Thyroid gland (tissue), 4 donors: ENCODE data around the gene IGFBP5. TPM values are rescaled to one million over a fixed set of nuclear protein-coding genes. Genes with fewer than 3 reads are reported as not detected.

Source experiments
- DNase-seq, 2 donors: peaks; one replicate each; pipeline ENCODE4 v3.0.0-alpha.2; 2019
- H3K27ac ChIP-seq, 3 donors: fragments of 200-600 bp; sonication (generic); 1 replicate in 2 of 3; 2 replicates in 1 of 3; pipeline ENCODE4 v1.5.1; 2016 to 2019; ENCODE audit warnings: mild to moderate bottlenecking in 1 of 3, moderate library complexity in 1 of 3
- H3K27me3 ChIP-seq: fragments of 200-600 bp; sonication (generic); one replicate; pipeline ENCODE4 v1.5.1; 2019
- H3K36me3 ChIP-seq, 2 donors: fragments of 200-600 bp; sonication (generic); one replicate each; pipeline ENCODE4 v1.5.1; 2016 to 2019
- H3K4me1 ChIP-seq, 2 donors: fragments of 200-600 bp; sonication (generic); one replicate each; pipeline ENCODE4 v1.5.1; 2017 to 2019
- H3K4me3 ChIP-seq, 3 donors: fragments of 200-600 bp; sonication (generic); replicated peaks in 1 of 3; 1 replicate in 2 of 3; 2 replicates in 1 of 3; pipeline ENCODE4 v1.5.1; 2016; ENCODE audit warnings: mild to moderate bottlenecking in 1 of 3
- H3K9me3 ChIP-seq: fragments of 200-600 bp; sonication (generic); one replicate; pipeline ENCODE4 v1.5.1; 2017
- POLR2A ChIP-seq, 2 donors: fragments of 450-650 bp; IDR thresholded peaks; one replicate each; pipeline ENCODE4 v1.6.1; 2017; ENCODE audit warnings: antibody characterized with exemption in 2 of 2, mild to moderate bottlenecking in 2 of 2, moderate library complexity in 1 of 2
- WGBS, 2 donors: methylation state at CpG; one replicate each; pipeline ENCODE4 v1.1.5; 2017; 5-methylcytosine and 5-hydroxymethylcytosine counted together
- intact Hi-C: fragments of 100-400 bp; cut with DNase I; formaldehyde crosslinking; loops from one replicate; pipeline ENCODE4 v1.15.1; 2023
- total RNA-seq, 4 donors: library from RNA; depleted of rRNA; stranded (reverse); fragments of >200 nt; gene quantifications; one replicate each; pipeline ENCODE4 v1.2.3, GENCODE V29; 2016
- TF ChIP-seq, protein P1 (sequence below), 6 experiments: fragments of 200-600 bp in 3 of 6; fragments of 450-650 bp in 3 of 6; sonication (generic) in 3 of 6; IDR thresholded peaks; one replicate each; pipeline ENCODE4 v1.5.1; 2016 to 2019; ENCODE audit warnings: antibody characterized with exemption in 6 of 6, mild to moderate bottlenecking in 2 of 6, inconsistent platforms in 1 of 6, moderate library complexity in 1 of 6

The IGFBP5 gene
- total RNA-seq, 4 donors from 2014 or later, result 704 to 1,519 (median 952) TPM

GRCh38 chr2:216739035-216739434 lies 43.7 kb upstream of the IGFBP5 start:
- H3K27ac ChIP-seq, result no peak overlapping the region
- no peaks in the 10 kb centered on the region for H3K36me3 ChIP-seq
- WGBS, 2 donors, result 50 to 71% methylated on average over 3 of the region's 3 CpGs
- no peak overlapping the region for H3K4me3 ChIP-seq
- no peak for DNase-seq
- intact Hi-C loops, result no loop called here
- H3K9me3 ChIP-seq, result no peaks in the 10 kb centered on the region
- H3K27me3 ChIP-seq, result no peaks in the 10 kb centered on the region
- TF ChIP-seq, protein P1, sequence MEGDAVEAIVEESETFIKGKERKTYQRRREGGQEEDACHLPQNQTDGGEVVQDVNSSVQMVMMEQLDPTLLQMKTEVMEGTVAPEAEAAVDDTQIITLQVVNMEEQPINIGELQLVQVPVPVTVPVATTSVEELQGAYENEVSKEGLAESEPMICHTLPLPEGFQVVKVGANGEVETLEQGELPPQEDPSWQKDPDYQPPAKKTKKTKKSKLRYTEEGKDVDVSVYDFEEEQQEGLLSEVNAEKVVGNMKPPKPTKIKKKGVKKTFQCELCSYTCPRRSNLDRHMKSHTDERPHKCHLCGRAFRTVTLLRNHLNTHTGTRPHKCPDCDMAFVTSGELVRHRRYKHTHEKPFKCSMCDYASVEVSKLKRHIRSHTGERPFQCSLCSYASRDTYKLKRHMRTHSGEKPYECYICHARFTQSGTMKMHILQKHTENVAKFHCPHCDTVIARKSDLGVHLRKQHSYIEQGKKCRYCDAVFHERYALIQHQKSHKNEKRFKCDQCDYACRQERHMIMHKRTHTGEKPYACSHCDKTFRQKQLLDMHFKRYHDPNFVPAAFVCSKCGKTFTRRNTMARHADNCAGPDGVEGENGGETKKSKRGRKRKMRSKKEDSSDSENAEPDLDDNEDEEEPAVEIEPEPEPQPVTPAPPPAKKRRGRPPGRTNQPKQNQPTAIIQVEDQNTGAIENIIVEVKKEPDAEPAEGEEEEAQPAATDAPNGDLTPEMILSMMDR (IDR thresholded peaks at IDR 0.05), result no peak
- no peak for TF ChIP-seq POLR2A (IDR thresholded peaks at IDR 0.05)
- peaks cover 20 to 34% of the 10 kb centered on the region in 2 donors for H3K4me1 ChIP-seq

DNA sequence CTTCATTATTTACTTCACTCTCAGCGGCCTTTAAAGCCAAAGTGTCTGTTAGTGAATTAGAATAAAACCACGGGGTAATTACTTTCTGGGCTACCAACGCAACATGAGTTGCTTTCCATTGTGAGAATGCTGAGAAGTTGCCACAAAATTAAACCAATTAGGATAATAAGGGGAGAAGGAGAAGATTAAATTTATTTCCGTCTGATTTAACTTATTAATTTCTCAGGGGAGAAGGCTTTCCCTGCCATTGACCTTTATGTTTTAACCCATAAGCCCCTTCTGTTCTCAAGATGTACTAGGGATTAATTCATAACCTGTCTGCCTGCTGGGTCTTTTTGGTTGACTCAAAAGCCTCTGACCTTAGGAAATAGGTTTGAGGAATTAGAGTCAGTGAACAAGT lies 42.3 kb upstream of the IGFBP5 start:
- H3K9me3 ChIP-seq, result no peaks in the 10 kb centered on the region
- intact Hi-C loops, result no loop called here
- no peak overlapping the region for H3K4me3 ChIP-seq
- TF ChIP-seq, protein P1 (IDR thresholded peaks at IDR 0.05), result no peak
- no peak for TF ChIP-seq POLR2A (IDR thresholded peaks at IDR 0.05)
- no peak for DNase-seq
- H3K27ac ChIP-seq, result no peak overlapping the region
- H3K4me1 ChIP-seq, result peaks cover 20 to 34% of the 10 kb centered on the region in 2 donors
- WGBS, 2 donors, result 87 to 89% methylated on average over 4 of the region's 4 CpGs
- no peaks in the 10 kb centered on the region for H3K36me3 ChIP-seq
- H3K27me3 ChIP-seq, result no peaks in the 10 kb centered on the region

DNA sequence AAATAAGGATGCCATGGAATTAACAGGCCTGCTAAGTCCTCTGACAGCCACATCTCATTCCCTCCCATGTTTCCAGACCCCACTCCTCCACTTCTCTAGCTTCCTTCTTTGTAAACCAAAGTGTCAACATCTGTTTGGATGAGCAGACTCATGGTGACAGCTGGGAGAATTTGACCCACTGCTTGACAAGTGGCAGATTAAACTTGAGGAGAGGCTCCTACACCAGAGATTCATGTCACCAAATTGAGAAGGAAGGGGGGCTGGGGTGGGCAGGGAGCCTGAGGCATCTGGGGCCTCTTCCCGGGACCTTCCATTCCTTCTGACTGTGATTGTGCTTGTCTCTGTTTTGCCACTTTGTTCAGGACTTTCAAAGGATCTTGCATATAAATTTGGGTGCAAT lies 41.0 kb upstream of the IGFBP5 start:
- Histone ChIP-seq H3K9me3 (no peaks in the 10 kb centered on the region), H3K4me3 (no peak overlapping the region), H3K4me1 (peaks cover 18 to 26% of the 10 kb centered on the region in 2 donors), H3K36me3 (no peaks in the 10 kb centered on the region), H3K27ac (no peak overlapping the region), H3K27me3 (no peaks in the 10 kb centered on the region)
- intact Hi-C loops, result no loop called here
- DNase-seq, result no peak
- 0% methylated on average over 1 of the region's 1 CpG for WGBS, 2 donors
- TF ChIP-seq POLR2A (IDR thresholded peaks at IDR 0.05), result no peak
- TF ChIP-seq, protein P1 (IDR thresholded peaks at IDR 0.05), result no peak

GRCh38 chr2:216735668-216736067 lies 40.3 kb upstream of the IGFBP5 start:
- no peak overlapping the region for H3K27ac ChIP-seq
- intact Hi-C loops, result no loop called here

DNA sequence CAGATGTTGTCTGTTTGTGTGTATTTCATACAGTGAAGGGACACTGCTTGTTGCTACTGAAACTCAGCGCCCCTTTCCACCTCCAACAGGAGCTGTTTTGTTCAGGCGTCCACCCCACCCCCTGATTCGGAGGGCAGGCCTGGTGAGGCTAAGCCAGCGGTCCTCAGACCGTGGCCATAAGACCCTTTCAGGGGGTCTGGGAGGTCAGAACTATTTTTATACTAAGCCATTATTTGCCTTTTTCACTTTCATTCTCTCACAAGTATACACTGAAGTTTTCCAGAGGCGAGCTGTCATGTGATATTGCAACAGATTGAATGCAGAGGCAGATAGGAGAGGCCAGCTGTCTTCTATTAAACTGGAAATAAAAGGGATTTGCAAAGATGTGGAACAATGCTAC lies 39.7 kb upstream of the IGFBP5 start:
- Histone ChIP-seq H3K27me3 (no peaks in the 10 kb centered on the region), H3K9me3 (no peaks in the 10 kb centered on the region), H3K4me1 (peaks cover 6 to 14% of the 10 kb centered on the region in 2 donors), H3K36me3 (no peaks in the 10 kb centered on the region), H3K4me3 (no peak overlapping the region), H3K27ac (no peak overlapping the region)
- 70 to 86% methylated on average over 6 of the region's 6 CpGs for WGBS, 2 donors
- no peak for DNase-seq
- TF ChIP-seq, protein P1 (IDR thresholded peaks at IDR 0.05), result no peak
- no peak for TF ChIP-seq POLR2A (IDR thresholded peaks at IDR 0.05)
- intact Hi-C loops, result no loop called here

More at GRCh38 chr2:216735668-216736067, 40.3 kb upstream of the IGFBP5 start:
- Histone ChIP-seq H3K4me3 (no peak overlapping the region), H3K27me3 (no peaks in the 10 kb centered on the region), H3K36me3 (no peaks in the 10 kb centered on the region), H3K9me3 (no peaks in the 10 kb centered on the region), H3K4me1 (peaks cover 12 to 19% of the 10 kb centered on the region in 2 donors)
- TF ChIP-seq, protein P1 (IDR thresholded peaks at IDR 0.05), result no peak
- TF ChIP-seq POLR2A (IDR thresholded peaks at IDR 0.05), result no peak
- no peak for DNase-seq
